HepG2 (cell line): ENCODE data around the gene MRGPRF.

Experiments
- ATF5 ChIP-seq: sonication (generic); formaldehyde crosslinking; IDR thresholded peaks from 2 replicates; pipeline ENCODE4 v1.4.0; 2020; ENCODE audit warnings: mild to moderate bottlenecking, low read depth, missing genetic modification reagents
- CTCF ChIP-seq: sonication (generic); formaldehyde crosslinking; IDR thresholded peaks from 2 replicates; pipeline ENCODE4 v1.5.0; 2020; ENCODE audit warnings: mild to moderate bottlenecking, missing genetic modification reagents, moderate library complexity
- FOXC1 ChIP-seq: sonication (generic); formaldehyde crosslinking; IDR thresholded peaks from 2 replicates; pipeline ENCODE4 v1.8.0; 2022; ENCODE audit warnings: mild to moderate bottlenecking, missing genetic modification reagents, borderline replicate concordance
- IRF1 ChIP-seq: sonication (generic); formaldehyde crosslinking; IDR thresholded peaks from 2 replicates; pipeline ENCODE4 v1.4.0; 2020; ENCODE audit warnings: low read depth, mild to moderate bottlenecking, missing genetic modification reagents
- TAF1 ChIP-seq: sonication (generic); formaldehyde crosslinking; IDR thresholded peaks from 2 replicates; pipeline ENCODE4 v1.4.0; 2020; ENCODE audit warnings: missing genetic modification reagents
- ZNF20 ChIP-seq: sonication (generic); formaldehyde crosslinking; IDR thresholded peaks from 2 replicates; pipeline ENCODE4 v1.4.0; 2020; ENCODE audit warnings: mild to moderate bottlenecking, moderate library complexity, missing genetic modification reagents

- TF ChIP-seq IRF1 (CRISPR knock-in tag): no peak
- no peak for TF ChIP-seq FOXC1 (CRISPR knock-in tag)
- no peak for TF ChIP-seq ATF5 (CRISPR knock-in tag)
- TF ChIP-seq TAF1: no peak
- peak; percentile 19; the same call in 1 of the 2 replicates for TF ChIP-seq CTCF (CRISPR knock-in tag)
- TF ChIP-seq ZNF20 (CRISPR knock-in tag): no peak
Measured at GRCh38 chr11:69035150-69035945, 22.3 kb upstream of the MRGPRF start.
